ENCODE measurements around the gene GJD2. TPM values are rescaled to one million over a fixed set of nuclear protein-coding genes. Genes with fewer than 3 reads are reported as not detected.

Gene GJD2
- polyA plus RNA-seq, 1 donor, result 0.09 TPM

DNA sequence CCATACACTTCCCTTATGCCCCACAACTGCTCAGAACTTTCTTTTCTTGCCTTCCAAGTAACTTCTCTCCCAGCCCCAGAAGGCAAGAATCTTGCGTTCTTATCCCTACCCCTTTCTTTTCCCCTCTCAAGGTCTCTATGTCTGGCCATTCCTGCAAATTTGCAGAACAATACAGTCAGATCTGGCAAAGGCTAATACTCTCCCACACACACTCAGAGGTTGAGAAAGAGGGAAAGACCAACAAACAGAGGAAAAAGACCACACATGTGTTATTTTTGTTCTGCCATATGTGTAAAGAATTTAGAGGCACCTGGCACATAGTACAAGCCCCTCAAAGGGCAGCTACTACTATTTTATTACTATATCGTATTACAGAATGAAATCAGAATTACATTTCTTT, 25.7 kb downstream of the GJD2 start:
- H3K27ac ChIP-seq (ENCODE audit: low read length), result no peak overlapping the region
- H3K9me3 ChIP-seq (ENCODE audit: control insufficient read depth, low read depth, low read length), result no peaks in the 10 kb centered on the region
- no CpG with 5 or more reads among the region's 2 CpGs for WGBS (ENCODE audit: insufficient coverage, low lambda C conversion rate)
- no peaks in the 10 kb centered on the region for H3K4me1 ChIP-seq (ENCODE audit: control insufficient read depth, insufficient read depth, low read length)
- no peak for DNase-seq
- H3K36me3 ChIP-seq (ENCODE audit: control insufficient read depth, insufficient read depth, low read length), result no peaks in the 10 kb centered on the region
- H3K27me3 ChIP-seq (ENCODE audit: control insufficient read depth, insufficient read depth, low read length), result no peaks in the 10 kb centered on the region
- H3K4me3 ChIP-seq (ENCODE audit: low read length), result no peak overlapping the region

DNA sequence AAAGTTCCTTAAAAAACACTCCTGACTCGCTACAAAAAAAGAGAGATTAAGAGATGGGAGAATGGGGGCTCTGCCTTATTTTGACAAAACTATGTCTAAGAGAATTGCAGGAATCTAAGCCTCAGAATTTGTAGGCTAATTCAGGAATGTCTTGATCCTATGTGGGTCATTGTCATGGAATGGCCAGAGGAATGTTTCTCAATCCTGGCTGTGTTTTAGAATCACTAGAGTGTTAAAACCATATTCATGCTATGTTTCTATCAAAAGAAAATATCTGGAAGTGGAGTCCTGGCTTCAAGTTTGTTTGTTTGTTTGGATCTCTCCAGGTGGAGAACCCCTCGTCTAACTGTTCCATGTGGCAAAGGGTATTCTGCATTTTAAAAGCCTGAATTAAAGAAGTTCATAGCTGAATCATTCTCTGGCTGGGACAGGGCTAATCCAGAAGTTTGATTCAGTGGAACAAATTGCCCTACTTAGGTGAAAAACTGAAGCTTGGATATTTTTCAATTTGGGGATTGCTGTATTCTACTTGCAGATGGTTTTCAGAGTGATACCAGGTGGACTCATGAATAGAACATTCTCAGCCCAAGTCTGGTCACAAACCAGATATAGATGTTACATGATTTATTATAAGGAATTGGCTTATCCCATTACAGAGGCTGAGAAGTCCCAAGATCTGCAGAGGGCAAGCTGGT, 28.2 kb downstream of the GJD2 start:
- no peaks in the 10 kb centered on the region for H3K36me3 ChIP-seq (ENCODE audit: control insufficient read depth, insufficient read depth, low read length)
- peaks cover 9% of the 10 kb centered on the region for H3K27me3 ChIP-seq (ENCODE audit: control insufficient read depth, insufficient read depth, low read length)
- H3K9me3 ChIP-seq (ENCODE audit: control insufficient read depth, low read depth, low read length), result no peaks in the 10 kb centered on the region
- H3K4me3 ChIP-seq (ENCODE audit: low read length), result no peak overlapping the region
- no peaks in the 10 kb centered on the region for H3K4me1 ChIP-seq (ENCODE audit: control insufficient read depth, insufficient read depth, low read length)
- 73% methylated on average over 2 of the region's 2 CpGs for WGBS (ENCODE audit: insufficient coverage, low lambda C conversion rate)
- H3K27ac ChIP-seq (ENCODE audit: low read length), result no peak overlapping the region
- no peak for DNase-seq

DNA sequence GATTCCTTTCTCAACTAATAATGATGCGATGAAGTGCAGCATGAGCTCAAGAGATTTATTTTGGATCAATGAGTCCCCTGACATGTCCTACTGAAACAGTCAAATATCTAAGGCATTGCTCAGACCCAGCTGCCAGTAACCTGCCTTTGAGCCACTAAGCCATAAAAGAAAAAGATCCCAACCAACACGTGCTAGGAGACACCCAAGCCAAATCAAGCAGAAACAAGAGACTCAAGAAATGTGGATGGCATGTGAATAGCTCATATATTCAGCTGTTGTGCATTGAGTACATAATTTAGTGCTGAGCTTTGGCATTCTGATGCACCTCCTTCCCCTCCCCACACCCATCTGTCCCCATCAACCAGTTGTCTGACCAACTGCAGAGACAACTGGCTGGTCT, 29.2 kb downstream of the GJD2 start:
- Histone ChIP-seq H3K4me3 (ENCODE audit: low read length) (no peak overlapping the region), H3K27ac (ENCODE audit: low read length) (no peak overlapping the region), H3K27me3 (ENCODE audit: control insufficient read depth, insufficient read depth, low read length) (peaks cover 12% of the 10 kb centered on the region), H3K36me3 (ENCODE audit: control insufficient read depth, insufficient read depth, low read length) (no peaks in the 10 kb centered on the region), H3K4me1 (ENCODE audit: control insufficient read depth, insufficient read depth, low read length) (no peaks in the 10 kb centered on the region), H3K9me3 (ENCODE audit: control insufficient read depth, low read depth, low read length) (no peaks in the 10 kb centered on the region)
- no peak for DNase-seq
- WGBS (ENCODE audit: insufficient coverage, low lambda C conversion rate), result no CpG with 5 or more reads among the region's 2 CpGs

DNA sequence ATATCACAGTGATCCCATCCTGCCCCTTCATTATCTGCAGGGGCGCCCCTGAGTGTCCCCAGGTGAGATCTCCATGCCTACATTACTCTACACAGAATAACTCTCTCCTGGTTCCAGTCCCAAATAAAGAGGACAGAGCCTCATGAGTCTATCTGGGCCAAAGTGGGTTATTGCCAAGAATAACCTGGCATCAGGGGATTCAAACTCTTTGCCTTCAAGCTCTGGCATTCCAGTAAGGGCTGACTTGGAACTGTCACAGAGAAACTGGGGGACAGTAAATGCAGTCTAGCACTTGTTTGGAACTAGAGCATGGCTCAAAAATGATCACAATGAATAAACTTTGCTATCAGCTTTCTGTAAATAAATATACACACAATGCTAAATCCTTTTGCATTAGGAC, 30.3 kb downstream of the GJD2 start:
- no peaks in the 10 kb centered on the region for H3K36me3 ChIP-seq (ENCODE audit: control insufficient read depth, insufficient read depth, low read length)
- no peaks in the 10 kb centered on the region for H3K9me3 ChIP-seq (ENCODE audit: control insufficient read depth, low read depth, low read length)
- no peaks in the 10 kb centered on the region for H3K4me1 ChIP-seq (ENCODE audit: control insufficient read depth, insufficient read depth, low read length)
- H3K4me3 ChIP-seq (ENCODE audit: low read length), result no peak overlapping the region
- WGBS (ENCODE audit: insufficient coverage, low lambda C conversion rate), result 100% methylated on average over 1 of the region's 1 CpG
- no peak for DNase-seq
- H3K27me3 ChIP-seq (ENCODE audit: control insufficient read depth, insufficient read depth, low read length), result peaks cover 15% of the 10 kb centered on the region
- no peak overlapping the region for H3K27ac ChIP-seq (ENCODE audit: low read length)

DNA sequence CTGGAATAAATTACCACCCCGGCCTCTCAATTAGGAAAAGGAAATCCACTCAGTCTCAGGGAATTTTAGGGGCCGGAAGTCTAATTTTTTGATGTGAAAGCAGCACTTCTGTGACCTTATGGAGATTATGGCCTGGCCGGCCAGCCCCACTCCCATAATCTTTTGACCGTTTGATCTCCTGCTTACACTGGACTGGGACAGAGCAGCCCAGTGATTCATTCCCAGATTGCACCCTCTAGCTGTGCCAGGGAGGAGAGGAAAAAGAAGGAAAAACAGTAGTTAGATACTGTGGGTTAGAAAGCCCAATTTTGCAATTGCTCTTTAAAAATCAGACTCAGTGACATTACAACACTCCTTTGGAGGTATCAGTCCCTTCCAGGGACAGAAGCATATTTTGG, 32.4 kb downstream of the GJD2 start:
- Histone ChIP-seq H3K27ac (ENCODE audit: low read length) (no peak overlapping the region), H3K27me3 (ENCODE audit: control insufficient read depth, insufficient read depth, low read length) (peaks cover 16% of the 10 kb centered on the region), H3K9me3 (ENCODE audit: control insufficient read depth, low read depth, low read length) (no peaks in the 10 kb centered on the region), H3K4me3 (ENCODE audit: low read length) (no peak overlapping the region), H3K36me3 (ENCODE audit: control insufficient read depth, insufficient read depth, low read length) (no peaks in the 10 kb centered on the region), H3K4me1 (ENCODE audit: control insufficient read depth, insufficient read depth, low read length) (no peaks in the 10 kb centered on the region)
- WGBS (ENCODE audit: insufficient coverage, low lambda C conversion rate), result no CpG with 5 or more reads among the region's 4 CpGs
- DNase-seq, result no peak

DNA sequence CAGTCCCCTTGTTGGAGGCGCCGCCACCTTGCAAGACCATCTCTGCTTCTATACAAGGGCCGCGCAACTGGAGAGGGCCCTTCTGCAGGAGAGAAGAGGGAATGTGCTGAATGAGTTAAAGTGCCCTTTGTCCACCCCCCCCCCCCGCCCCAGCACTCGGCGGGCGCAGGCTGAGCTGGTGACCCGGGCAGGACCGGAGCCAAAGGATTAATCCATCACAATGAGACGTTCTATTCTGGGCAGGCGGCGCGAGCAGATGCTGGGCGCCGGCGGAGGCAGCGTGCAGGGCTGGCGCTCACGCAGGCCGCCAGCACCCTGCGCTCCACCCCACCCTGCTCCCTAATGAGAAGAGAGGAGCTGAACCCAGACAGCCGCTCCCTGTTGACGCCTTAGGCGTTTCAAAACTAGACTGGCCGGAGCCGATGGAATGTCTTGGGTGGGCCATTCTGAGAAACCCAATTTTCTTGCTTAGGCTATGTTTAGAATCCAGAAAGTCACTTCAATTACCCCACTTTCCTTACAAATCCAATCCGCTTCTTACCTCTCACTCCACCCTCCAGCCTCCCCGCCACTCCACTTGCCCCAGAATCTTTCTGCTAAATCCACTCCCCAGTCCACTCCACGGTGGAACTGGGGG, 32.9 kb downstream of the GJD2 start:
- no CpG with 5 or more reads among the region's 30 CpGs for WGBS (ENCODE audit: insufficient coverage, low lambda C conversion rate)
- no peak overlapping the region for H3K4me3 ChIP-seq (ENCODE audit: low read length)
- DNase-seq, result peak; percentile 5 to 22
- no peak overlapping the region for H3K27ac ChIP-seq (ENCODE audit: low read length)
- H3K4me1 ChIP-seq (ENCODE audit: control insufficient read depth, insufficient read depth, low read length), result no peaks in the 10 kb centered on the region
- no peaks in the 10 kb centered on the region for H3K9me3 ChIP-seq (ENCODE audit: control insufficient read depth, low read depth, low read length)
- H3K36me3 ChIP-seq (ENCODE audit: control insufficient read depth, insufficient read depth, low read length), result no peaks in the 10 kb centered on the region
- H3K27me3 ChIP-seq (ENCODE audit: control insufficient read depth, insufficient read depth, low read length), result peaks cover 18% of the 10 kb centered on the region

DNA sequence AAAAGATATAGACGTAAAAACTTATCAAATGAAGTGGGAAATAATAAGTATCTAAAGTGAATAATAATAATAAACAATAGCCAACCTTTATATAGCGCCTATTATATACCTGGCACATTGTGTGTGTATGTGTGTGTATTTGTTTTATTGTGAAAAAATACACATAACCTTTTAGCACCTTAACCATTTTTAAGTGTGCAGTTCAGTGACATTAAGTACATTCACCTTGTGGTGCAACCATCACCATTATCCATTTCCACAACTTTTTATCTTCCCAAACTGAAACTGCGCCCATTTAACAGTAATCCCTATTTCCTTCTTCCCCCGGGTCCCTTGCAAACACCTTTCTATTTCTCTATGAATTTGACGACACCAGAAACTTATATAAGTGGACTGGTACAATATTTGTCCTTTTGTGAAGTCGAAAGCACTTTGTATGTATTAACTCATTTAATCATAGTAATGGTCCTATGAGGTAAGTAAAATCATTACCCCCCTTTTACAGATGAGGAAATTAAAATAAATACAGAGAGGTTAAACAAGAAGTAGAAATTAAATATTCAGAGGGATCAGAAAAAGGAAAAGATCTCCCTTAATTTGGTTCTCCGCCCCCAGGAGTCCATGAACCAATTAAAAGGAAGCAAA, 33.5 kb downstream of the GJD2 start:
- no peaks in the 10 kb centered on the region for H3K4me1 ChIP-seq (ENCODE audit: control insufficient read depth, insufficient read depth, low read length)
- peaks cover 18% of the 10 kb centered on the region for H3K27me3 ChIP-seq (ENCODE audit: control insufficient read depth, insufficient read depth, low read length)
- no peak for DNase-seq
- 85% methylated on average over 5 of the region's 7 CpGs for WGBS (ENCODE audit: insufficient coverage, low lambda C conversion rate)
- H3K27ac ChIP-seq (ENCODE audit: low read length), result no peak overlapping the region
- H3K36me3 ChIP-seq (ENCODE audit: control insufficient read depth, insufficient read depth, low read length), result no peaks in the 10 kb centered on the region
- H3K9me3 ChIP-seq (ENCODE audit: control insufficient read depth, low read depth, low read length), result no peaks in the 10 kb centered on the region
- no peak overlapping the region for H3K4me3 ChIP-seq (ENCODE audit: low read length)

DNA sequence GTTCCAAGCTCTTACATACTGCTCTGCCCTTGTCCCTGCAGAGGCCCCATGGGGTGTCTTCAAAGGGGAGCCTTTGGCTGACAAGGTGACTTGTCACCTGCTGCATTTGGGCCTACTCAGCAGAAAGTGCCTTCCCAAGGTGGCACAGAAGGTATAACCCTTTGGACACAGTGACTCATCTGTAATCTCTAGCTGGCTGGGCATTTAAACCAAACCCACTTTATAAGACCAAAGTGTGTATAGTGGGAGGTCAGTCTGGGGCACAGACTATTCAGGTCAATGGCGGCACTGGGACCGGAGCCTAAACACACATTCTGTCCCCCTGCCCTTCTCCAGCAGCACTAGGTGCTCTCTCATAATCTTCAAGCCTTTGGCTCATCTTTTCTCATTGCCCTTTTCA, 35.1 kb downstream of the GJD2 start:
- Histone ChIP-seq H3K27me3 (ENCODE audit: control insufficient read depth, insufficient read depth, low read length) (peaks cover 18% of the 10 kb centered on the region), H3K9me3 (ENCODE audit: control insufficient read depth, low read depth, low read length) (no peaks in the 10 kb centered on the region), H3K36me3 (ENCODE audit: control insufficient read depth, insufficient read depth, low read length) (no peaks in the 10 kb centered on the region), H3K4me1 (ENCODE audit: control insufficient read depth, insufficient read depth, low read length) (no peaks in the 10 kb centered on the region), H3K4me3 (ENCODE audit: low read length) (no peak overlapping the region), H3K27ac (ENCODE audit: low read length) (no peak overlapping the region)
- WGBS (ENCODE audit: insufficient coverage, low lambda C conversion rate), result no CpG with 5 or more reads among the region's 2 CpGs
- DNase-seq, result no peak

DNA sequence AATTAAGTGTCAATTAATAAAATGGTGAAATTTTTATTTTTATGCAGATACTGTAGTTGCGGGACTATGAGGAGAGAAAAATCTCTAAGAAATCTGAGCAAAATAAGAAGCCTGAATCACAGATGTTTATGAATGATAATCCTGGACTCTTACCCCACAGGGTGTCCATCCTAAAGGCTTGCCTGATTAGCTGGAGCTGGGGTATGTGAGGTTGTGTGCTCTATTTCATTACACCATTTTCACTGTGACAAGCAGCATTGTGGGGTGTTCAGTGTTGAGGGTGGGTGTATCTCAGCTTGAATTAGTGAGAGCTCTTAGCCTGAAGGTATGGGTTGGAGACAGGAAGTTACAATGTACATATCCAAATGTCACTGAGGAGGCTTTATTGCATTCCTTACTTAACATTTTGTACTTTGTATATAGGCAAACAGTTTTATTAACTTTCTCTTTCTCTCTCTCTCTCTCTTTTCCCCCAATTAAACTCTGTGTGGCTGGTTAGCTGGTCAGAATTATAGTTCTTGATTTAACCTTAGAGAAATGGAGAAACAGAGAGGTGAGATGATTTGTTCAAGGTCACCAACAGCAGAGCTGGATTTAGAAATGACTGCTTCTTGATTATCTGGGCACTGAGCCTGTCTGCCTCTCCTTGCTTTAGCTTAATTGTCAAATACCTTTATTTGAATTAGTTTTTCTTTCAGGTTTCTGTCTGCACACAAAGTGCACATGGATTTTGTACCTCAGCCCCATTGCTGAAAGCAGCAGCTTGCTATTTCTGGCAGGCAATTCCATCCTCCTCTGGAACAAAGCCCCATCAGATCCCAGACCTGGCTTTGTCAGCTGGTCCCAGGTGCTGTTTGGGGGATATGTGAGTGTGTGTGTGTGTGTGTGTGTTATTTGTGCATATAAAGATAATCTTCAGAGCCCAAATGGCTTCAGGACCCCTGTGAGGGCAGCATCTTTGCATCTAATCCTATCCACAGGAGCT, 35.8 kb downstream of the GJD2 start:
- Histone ChIP-seq H3K27ac (ENCODE audit: low read length) (no peak overlapping the region), H3K4me3 (ENCODE audit: low read length) (no peak overlapping the region), H3K9me3 (ENCODE audit: control insufficient read depth, low read depth, low read length) (no peaks in the 10 kb centered on the region), H3K36me3 (ENCODE audit: control insufficient read depth, insufficient read depth, low read length) (no peaks in the 10 kb centered on the region), H3K4me1 (ENCODE audit: control insufficient read depth, insufficient read depth, low read length) (no peaks in the 10 kb centered on the region), H3K27me3 (ENCODE audit: control insufficient read depth, insufficient read depth, low read length) (peaks cover 18% of the 10 kb centered on the region)
- 100% methylated on average over 1 of the region's 1 CpG for WGBS (ENCODE audit: insufficient coverage, low lambda C conversion rate)
- DNase-seq, result no peak

DNA sequence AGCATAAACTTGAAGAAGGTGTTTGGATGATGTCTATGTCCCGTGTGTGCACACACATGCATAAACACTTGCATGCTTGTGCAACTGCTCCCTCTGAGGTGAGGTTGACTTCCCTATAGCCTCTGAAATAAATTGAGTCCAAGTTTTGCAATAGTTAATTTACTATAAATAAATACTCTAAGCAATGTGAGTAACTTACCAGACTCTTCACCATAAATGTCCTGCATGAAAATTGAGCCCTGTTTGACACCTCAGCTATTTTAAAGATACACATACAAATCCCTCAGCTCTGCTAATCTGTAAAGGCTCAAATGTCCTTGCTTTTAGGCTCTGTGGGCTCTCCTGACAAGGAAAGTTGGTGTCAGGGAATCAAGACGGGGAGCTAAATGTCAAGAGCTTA, 37.1 kb downstream of the GJD2 start:
- Histone ChIP-seq H3K9me3 (ENCODE audit: control insufficient read depth, low read depth, low read length) (no peaks in the 10 kb centered on the region), H3K4me1 (ENCODE audit: control insufficient read depth, insufficient read depth, low read length) (no peaks in the 10 kb centered on the region), H3K27me3 (ENCODE audit: control insufficient read depth, insufficient read depth, low read length) (peaks cover 15% of the 10 kb centered on the region), H3K27ac (ENCODE audit: low read length) (no peak overlapping the region), H3K36me3 (ENCODE audit: control insufficient read depth, insufficient read depth, low read length) (no peaks in the 10 kb centered on the region), H3K4me3 (ENCODE audit: low read length) (no peak overlapping the region)
- WGBS (ENCODE audit: insufficient coverage, low lambda C conversion rate), result no CpG with 5 or more reads among the region's 2 CpGs
- no peak for DNase-seq

Data from large intestine (tissue), 3 donors.